ENCODE data around the gene RPUSD1. TPM values are rescaled to one million over a fixed set of nuclear protein-coding genes. Genes with fewer than 3 reads are reported as not detected.

The RPUSD1 gene
- total RNA-seq, 2 experiments from 2014 or later = 6.8 to 7.2 TPM

- Mint-ChIP-seq H3K4me3 (no peak overlapping the region), H3K27me3 (ENCODE audit: low read depth) (peaks cover 3% of the 10 kb centered on the region), H3K9me3 (no peaks in the 10 kb centered on the region), H3K36me3 (ENCODE audit: low read depth) (peaks cover 11% of the 10 kb centered on the region), H3K4me1 (ENCODE audit: low read depth) (peaks cover 2% of the 10 kb centered on the region), H3K27ac (no peak overlapping the region)
- CTCF ChIA-PET = interaction anchor here (0.8 kb wide), 1 partner anchor 17 kb away, joined by 3 read pairs; no protein-coding TSS in a partner anchor
- no peak for DNase-seq
- intact Hi-C loops (cut with micrococcal nuclease) = loop anchor here (10.0 kb wide), 1 partner anchor 173 kb away; the partner anchor contains the start of gene LMF1
These were observed 13.6 kb upstream of the RPUSD1 start for GRCh38 chr16:801584-802363.

- Mint-ChIP-seq H3K36me3 (ENCODE audit: low read depth) (peaks cover 15% of the 10 kb centered on the region), H3K4me1 (ENCODE audit: low read depth) (peaks cover under 1% of the 10 kb centered on the region), H3K27me3 (ENCODE audit: low read depth) (peaks cover 3% of the 10 kb centered on the region), H3K27ac (no peak overlapping the region), H3K9me3 (no peaks in the 10 kb centered on the region), H3K4me3 (no peak overlapping the region)
- CTCF ChIA-PET = no interaction called here
- intact Hi-C loops (cut with micrococcal nuclease) = loop anchor here (10.0 kb wide), 1 partner anchor 174 kb away; the partner anchor contains the start of gene LMF1
- no peak for DNase-seq
These were observed 12.8 kb upstream of the RPUSD1 start for GRCh38 chr16:800834-801511.

GRCh38 chr16:799948-800833 lies 12.0 kb upstream of the RPUSD1 start, which contains the start of gene GNG13:
Gene GNG13 (minus strand): TSS chr16:800734. CDS start chr16:799077, 1,657 bp downstream.
- intact Hi-C loops (cut with micrococcal nuclease) = loop anchor here (10.0 kb wide), 1 partner anchor 175 kb away; the partner anchor contains the start of gene LMF1
- peaks cover 3% of the 10 kb centered on the region for H3K27me3 Mint-ChIP-seq (ENCODE audit: low read depth)
- CTCF ChIA-PET = no interaction called here

GRCh38 chr16:799111-799947 lies 11.1 kb upstream of the RPUSD1 start:
- H3K4me3 Mint-ChIP-seq = no peak overlapping the region
- H3K9me3 Mint-ChIP-seq = no peaks in the 10 kb centered on the region
- no peak overlapping the region for H3K27ac Mint-ChIP-seq
- H3K4me1 Mint-ChIP-seq (ENCODE audit: low read depth) = no peaks in the 10 kb centered on the region
- peaks cover 3% of the 10 kb centered on the region for H3K27me3 Mint-ChIP-seq (ENCODE audit: low read depth)
- peaks cover 18% of the 10 kb centered on the region for H3K36me3 Mint-ChIP-seq (ENCODE audit: low read depth)
- CTCF ChIA-PET = no interaction called here
- intact Hi-C loops (cut with micrococcal nuclease) = no loop called here
- no peak for DNase-seq

More at GRCh38 chr16:799948-800833, 12.0 kb upstream of the RPUSD1 start, which contains the start of gene GNG13:
- H3K4me3 Mint-ChIP-seq = no peak within 1 kb of the TSS
- DNase-seq = no peak
- no peaks in the 10 kb centered on the region for H3K9me3 Mint-ChIP-seq
- peaks cover 18% of the 10 kb centered on the region for H3K36me3 Mint-ChIP-seq (ENCODE audit: low read depth)
- no peak within 1 kb of the TSS for H3K27ac Mint-ChIP-seq
- no peaks in the 10 kb centered on the region for H3K4me1 Mint-ChIP-seq (ENCODE audit: low read depth)

- Mint-ChIP-seq H3K27ac (no peak overlapping the region), H3K9me3 (no peaks in the 10 kb centered on the region), H3K36me3 (ENCODE audit: low read depth) (peaks cover 18% of the 10 kb centered on the region), H3K4me1 (ENCODE audit: low read depth) (no peaks in the 10 kb centered on the region), H3K27me3 (ENCODE audit: low read depth) (peaks cover 3% of the 10 kb centered on the region), H3K4me3 (no peak overlapping the region)
- no peak for DNase-seq
- CTCF ChIA-PET = no interaction called here
- intact Hi-C loops (cut with micrococcal nuclease) = no loop called here
These were observed 10.5 kb upstream of the RPUSD1 start for GRCh38 chr16:798666-799065.

- Mint-ChIP-seq H3K4me1 (ENCODE audit: low read depth) (no peaks in the 10 kb centered on the region), H3K9me3 (no peaks in the 10 kb centered on the region), H3K4me3 (no peak overlapping the region), H3K36me3 (ENCODE audit: low read depth) (peaks cover 18% of the 10 kb centered on the region), H3K27me3 (ENCODE audit: low read depth) (peaks cover 3% of the 10 kb centered on the region), H3K27ac (no peak overlapping the region)
- CTCF ChIA-PET = no interaction called here
- DNase-seq = no peak
- intact Hi-C loops (cut with micrococcal nuclease) = no loop called here
These were observed 9.5 kb upstream of the RPUSD1 start for GRCh38 chr16:797686-798085.

GRCh38 chr16:797120-797420 lies 8.9 kb upstream of the RPUSD1 start:
- Mint-ChIP-seq H3K27me3 (ENCODE audit: low read depth) (peaks cover 2% of the 10 kb centered on the region), H3K27ac (no peak overlapping the region), H3K4me1 (ENCODE audit: low read depth) (no peaks in the 10 kb centered on the region), H3K36me3 (ENCODE audit: low read depth) (peaks cover 19% of the 10 kb centered on the region), H3K9me3 (no peaks in the 10 kb centered on the region), H3K4me3 (no peak overlapping the region)
- intact Hi-C loops (cut with micrococcal nuclease) = no loop called here
- CTCF ChIA-PET = no interaction called here
- DNase-seq = no peak

- H3K9me3 Mint-ChIP-seq = no peaks in the 10 kb centered on the region
- peaks cover 24% of the 10 kb centered on the region for H3K36me3 Mint-ChIP-seq (ENCODE audit: low read depth)
- CTCF ChIA-PET = no interaction called here
- H3K27ac Mint-ChIP-seq = no peak overlapping the region
- H3K27me3 Mint-ChIP-seq (ENCODE audit: low read depth) = no peaks in the 10 kb centered on the region
- intact Hi-C loops (cut with micrococcal nuclease) = no loop called here
- no peak overlapping the region for H3K4me3 Mint-ChIP-seq
- no peak for DNase-seq
- H3K4me1 Mint-ChIP-seq (ENCODE audit: low read depth) = peaks cover 1% of the 10 kb centered on the region
These were observed 8.3 kb upstream of the RPUSD1 start for GRCh38 chr16:796296-797119.

- H3K27me3 Mint-ChIP-seq (ENCODE audit: low read depth) = no peaks in the 10 kb centered on the region
- no peaks in the 10 kb centered on the region for H3K9me3 Mint-ChIP-seq
- peaks cover 3% of the 10 kb centered on the region for H3K4me1 Mint-ChIP-seq (ENCODE audit: low read depth)
- H3K4me3 Mint-ChIP-seq = no peak overlapping the region
- peaks cover 30% of the 10 kb centered on the region for H3K36me3 Mint-ChIP-seq (ENCODE audit: low read depth)
- H3K27ac Mint-ChIP-seq = no peak overlapping the region
- CTCF ChIA-PET = no interaction called here
- DNase-seq = no peak
- intact Hi-C loops (cut with micrococcal nuclease) = no loop called here
These were observed 7.5 kb upstream of the RPUSD1 start for GRCh38 chr16:795580-796229.

- intact Hi-C loops (cut with micrococcal nuclease) = no loop called here
- CTCF ChIA-PET = no interaction called here
- no peak overlapping the region for H3K4me3 Mint-ChIP-seq
- peaks cover 30% of the 10 kb centered on the region for H3K36me3 Mint-ChIP-seq (ENCODE audit: low read depth)
- H3K27me3 Mint-ChIP-seq (ENCODE audit: low read depth) = no peaks in the 10 kb centered on the region
- H3K4me1 Mint-ChIP-seq (ENCODE audit: low read depth) = peaks cover 3% of the 10 kb centered on the region
- H3K9me3 Mint-ChIP-seq = no peaks in the 10 kb centered on the region
- no peak for DNase-seq
- no peak overlapping the region for H3K27ac Mint-ChIP-seq
These were observed 6.8 kb upstream of the RPUSD1 start for GRCh38 chr16:794853-795466.

Data from activated naive CD4-positive, alpha-beta T cell treated with anti-CD3 and anti-CD28 coated beads for 36 hours (primary cell).